RWPE1 (cell line): ENCODE measurements around the gene SLC16A3.

ENCODE experiments used
- CTCF ChIA-PET: fragments of 350-600 bp; sonication (Branson Sonifier 250); formaldehyde crosslinking; extraction: SDS; loops from one replicate; lab custom pipeline; 2021; lab: Yijun Ruan, JAX
- POLR2A ChIA-PET: fragments of 400-600 bp; formaldehyde crosslinking; extraction: SDS; loops from one replicate; lab custom pipeline; 2020; ENCODE audit warnings: antibody characterized with exemption; ENCODE audit not compliant: low non-redundant PET; lab: Yijun Ruan, JAX
- DNase-seq: peaks from one replicate; pipeline ENCODE4 v3.0.0; 2012; ENCODE audit warnings: low spot score
- H3K27ac ChIP-seq: fragments of 450-650 bp; 2 replicates; pipeline ENCODE4 v1.5.1; 2017
- TF ChIP-seq, protein P1 (sequence below): fragments of 450-650 bp; conservative IDR thresholded peaks from 2 replicates; pipeline ENCODE4 v1.5.1; 2017; ENCODE audit warnings: low read depth, mild to moderate bottlenecking

The SLC16A3 gene

DNA sequence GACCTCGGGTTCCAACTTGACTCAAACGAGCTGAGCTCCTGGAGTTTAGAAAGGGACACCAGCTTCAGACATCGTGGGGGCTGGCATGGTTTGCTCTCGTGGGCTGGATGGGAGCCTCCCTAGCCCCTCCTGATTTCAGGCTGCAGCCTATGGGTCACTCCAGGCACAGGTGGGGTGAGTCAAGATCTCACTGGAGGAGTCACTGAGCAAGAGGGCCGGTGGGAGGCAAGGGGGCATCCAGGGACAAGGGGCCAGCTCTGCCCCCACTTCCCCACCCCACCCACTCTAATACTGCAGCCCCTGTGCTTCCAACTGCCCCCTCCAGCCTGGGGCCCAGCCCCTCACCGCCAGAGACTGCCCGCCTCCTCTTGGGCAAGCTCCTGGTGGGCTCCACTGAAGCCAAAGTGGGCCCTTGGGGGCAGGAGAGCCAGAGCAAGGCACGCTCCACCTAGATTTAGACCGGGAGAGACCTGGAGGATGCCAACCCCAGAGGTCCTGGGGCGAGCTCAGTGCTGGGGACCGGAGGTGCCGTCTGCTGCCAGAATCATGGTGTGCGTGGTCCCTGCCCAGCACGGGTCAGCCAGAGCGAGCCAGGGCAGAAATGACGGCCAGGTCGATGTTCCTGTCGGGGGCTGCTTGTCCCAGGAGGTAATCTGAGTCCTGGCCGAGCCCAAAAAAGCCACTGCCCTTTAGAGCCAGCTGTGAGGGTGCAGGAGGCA is 6.4 kb downstream of the SLC16A3 start:
- CTCF ChIA-PET: interaction anchor here (1.1 to 1.6 kb wide), 2 partner anchors 205 kb away, joined by 4 read pairs; no protein-coding TSS in a partner anchor
- TF ChIP-seq, protein P1, sequence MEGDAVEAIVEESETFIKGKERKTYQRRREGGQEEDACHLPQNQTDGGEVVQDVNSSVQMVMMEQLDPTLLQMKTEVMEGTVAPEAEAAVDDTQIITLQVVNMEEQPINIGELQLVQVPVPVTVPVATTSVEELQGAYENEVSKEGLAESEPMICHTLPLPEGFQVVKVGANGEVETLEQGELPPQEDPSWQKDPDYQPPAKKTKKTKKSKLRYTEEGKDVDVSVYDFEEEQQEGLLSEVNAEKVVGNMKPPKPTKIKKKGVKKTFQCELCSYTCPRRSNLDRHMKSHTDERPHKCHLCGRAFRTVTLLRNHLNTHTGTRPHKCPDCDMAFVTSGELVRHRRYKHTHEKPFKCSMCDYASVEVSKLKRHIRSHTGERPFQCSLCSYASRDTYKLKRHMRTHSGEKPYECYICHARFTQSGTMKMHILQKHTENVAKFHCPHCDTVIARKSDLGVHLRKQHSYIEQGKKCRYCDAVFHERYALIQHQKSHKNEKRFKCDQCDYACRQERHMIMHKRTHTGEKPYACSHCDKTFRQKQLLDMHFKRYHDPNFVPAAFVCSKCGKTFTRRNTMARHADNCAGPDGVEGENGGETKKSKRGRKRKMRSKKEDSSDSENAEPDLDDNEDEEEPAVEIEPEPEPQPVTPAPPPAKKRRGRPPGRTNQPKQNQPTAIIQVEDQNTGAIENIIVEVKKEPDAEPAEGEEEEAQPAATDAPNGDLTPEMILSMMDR: no peak
- no peak for DNase-seq
- POLR2A ChIA-PET: interaction anchor here (0.6 to 1.1 kb wide), 5 partner anchors 12 to 649 kb away, joined by 3 to 5 read pairs (median 4); no protein-coding TSS in a partner anchor
- peak overlapping the region; percentile 99 for H3K27ac ChIP-seq

DNA sequence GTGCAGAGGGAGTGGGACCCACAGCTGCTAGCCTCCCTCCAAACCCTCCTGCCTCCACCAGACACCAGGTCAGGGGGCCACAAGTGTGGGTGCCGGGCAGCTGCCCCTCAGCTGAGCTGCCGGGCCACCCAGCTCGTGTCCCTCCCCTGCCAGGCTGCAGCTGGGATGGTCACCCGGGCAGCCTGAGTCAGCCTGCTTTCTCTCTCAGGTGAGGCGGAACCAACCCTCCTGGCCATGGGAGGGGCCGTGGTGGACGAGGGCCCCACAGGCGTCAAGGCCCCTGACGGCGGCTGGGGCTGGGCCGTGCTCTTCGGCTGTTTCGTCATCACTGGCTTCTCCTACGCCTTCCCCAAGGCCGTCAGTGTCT is 6.9 kb downstream of the SLC16A3 start:
- H3K27ac ChIP-seq: peak overlapping the region; percentile 99
- CTCF ChIA-PET: interaction anchor here (0.6 to 1.6 kb wide), 3 partner anchors 96 to 244 kb away, joined by 3 to 4 read pairs (median 3); no protein-coding TSS in a partner anchor
- TF ChIP-seq, protein P1: no peak
- no peak for DNase-seq
- POLR2A ChIA-PET: interaction anchor here (0.6 to 1.1 kb wide), 4 partner anchors 13 to 649 kb away, joined by 3 to 5 read pairs (median 4); no protein-coding TSS in a partner anchor

DNA sequence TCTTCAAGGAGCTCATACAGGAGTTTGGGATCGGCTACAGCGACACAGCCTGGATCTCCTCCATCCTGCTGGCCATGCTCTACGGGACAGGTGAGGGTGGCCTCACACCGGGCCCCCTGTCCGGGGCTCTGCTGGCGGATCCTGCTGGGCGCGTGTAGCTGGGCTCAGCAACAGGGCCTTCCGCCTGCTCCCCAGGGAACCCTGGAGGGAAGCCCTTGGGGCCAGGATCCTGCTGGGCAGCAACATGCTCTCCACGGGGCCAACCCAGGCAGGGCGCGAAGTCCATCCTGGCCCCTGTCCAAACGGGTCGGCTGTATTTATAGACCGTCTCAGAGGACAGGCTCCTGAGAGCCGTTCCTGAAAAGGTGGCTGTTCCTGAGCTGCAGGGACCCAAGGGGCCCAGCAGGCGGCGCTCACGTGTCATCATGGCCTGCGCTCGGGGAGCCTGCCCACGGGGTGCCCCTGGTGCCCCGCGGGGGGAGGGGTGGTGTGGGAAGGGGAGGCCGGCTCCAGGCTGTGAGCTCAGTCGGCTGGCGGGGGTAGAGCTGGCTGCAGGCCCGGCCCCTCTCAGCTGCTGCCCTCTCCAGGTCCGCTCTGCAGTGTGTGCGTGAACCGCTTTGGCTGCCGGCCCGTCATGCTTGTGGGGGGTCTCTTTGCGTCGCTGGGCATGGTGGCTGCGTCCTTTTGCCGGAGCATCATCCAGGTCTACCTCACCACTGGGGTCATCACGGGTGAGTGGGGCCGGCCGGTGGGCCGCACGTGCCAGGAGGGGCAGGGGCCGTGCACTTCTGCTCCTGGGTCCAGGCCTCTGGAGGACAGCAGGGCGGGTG is 7.5 kb downstream of the SLC16A3 start:
- H3K27ac ChIP-seq: peak overlapping the region; percentile 99
- DNase-seq: no peak
- TF ChIP-seq, protein P1: peak; percentile 92
- POLR2A ChIA-PET: interaction anchor here (0.6 to 1.1 kb wide), 2 partner anchors 14 to 650 kb away, joined by 4 to 5 read pairs; no protein-coding TSS in a partner anchor
- CTCF ChIA-PET: interaction anchor here (0.6 to 1.6 kb wide), 4 partner anchors 30 to 245 kb away, joined by 3 to 4 read pairs (median 3); no protein-coding TSS in a partner anchor

DNA sequence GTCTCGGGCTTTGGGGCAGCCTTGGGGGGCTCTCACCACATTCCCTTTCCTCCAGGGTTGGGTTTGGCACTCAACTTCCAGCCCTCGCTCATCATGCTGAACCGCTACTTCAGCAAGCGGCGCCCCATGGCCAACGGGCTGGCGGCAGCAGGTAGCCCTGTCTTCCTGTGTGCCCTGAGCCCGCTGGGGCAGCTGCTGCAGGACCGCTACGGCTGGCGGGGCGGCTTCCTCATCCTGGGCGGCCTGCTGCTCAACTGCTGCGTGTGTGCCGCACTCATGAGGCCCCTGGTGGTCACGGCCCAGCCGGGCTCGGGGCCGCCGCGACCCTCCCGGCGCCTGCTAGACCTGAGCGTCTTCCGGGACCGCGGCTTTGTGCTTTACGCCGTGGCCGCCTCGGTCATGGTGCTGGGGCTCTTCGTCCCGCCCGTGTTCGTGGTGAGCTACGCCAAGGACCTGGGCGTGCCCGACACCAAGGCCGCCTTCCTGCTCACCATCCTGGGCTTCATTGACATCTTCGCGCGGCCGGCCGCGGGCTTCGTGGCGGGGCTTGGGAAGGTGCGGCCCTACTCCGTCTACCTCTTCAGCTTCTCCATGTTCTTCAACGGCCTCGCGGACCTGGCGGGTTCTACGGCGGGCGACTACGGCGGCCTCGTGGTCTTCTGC is 8.4 kb downstream of the SLC16A3 start:
- POLR2A ChIA-PET: no interaction called here
- TF ChIP-seq, protein P1: no peak
- CTCF ChIA-PET: interaction anchor here (0.6 to 0.9 kb wide), 2 partner anchors 31 to 91 kb away, joined by 3 to 4 read pairs; no protein-coding TSS in a partner anchor
- DNase-seq: no peak
- peak overlapping the region; percentile 99 for H3K27ac ChIP-seq

DNA sequence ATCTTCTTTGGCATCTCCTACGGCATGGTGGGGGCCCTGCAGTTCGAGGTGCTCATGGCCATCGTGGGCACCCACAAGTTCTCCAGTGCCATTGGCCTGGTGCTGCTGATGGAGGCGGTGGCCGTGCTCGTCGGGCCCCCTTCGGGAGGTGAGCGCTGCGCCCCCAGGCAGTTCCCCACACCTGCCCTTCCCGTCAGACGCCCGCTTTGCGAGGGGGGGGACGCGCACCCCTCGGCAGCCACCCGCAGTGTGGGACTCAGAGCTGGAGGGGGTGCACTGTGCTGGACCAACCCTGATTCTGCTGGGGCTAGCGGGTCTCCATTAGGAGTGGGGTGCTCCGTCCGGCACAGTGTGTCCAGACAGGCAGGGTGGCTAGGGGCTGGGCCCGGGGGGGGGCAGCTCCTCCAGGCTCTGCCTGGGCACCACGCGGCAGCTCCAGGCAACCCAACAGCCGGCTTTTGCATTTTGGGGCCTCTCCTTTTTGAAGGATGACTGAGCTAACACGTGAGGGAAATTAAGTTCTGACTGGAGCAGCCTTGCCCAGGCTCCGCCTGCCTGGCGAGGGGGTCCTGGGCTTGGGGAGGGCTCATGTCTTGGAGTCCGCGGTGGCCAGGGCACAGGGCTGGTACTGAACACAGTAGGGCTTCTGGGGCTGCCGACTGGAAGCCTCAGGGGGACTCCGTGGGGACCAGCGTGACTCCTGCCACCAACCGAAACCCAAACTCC is 9.1 kb downstream of the SLC16A3 start:
- DNase-seq: no peak
- ChIA-PET POLR2A (no interaction called here), CTCF (interaction anchor here (0.6 kb wide), 2 partner anchors 48 to 90 kb away, joined by 3 to 4 read pairs; no protein-coding TSS in a partner anchor)
- H3K27ac ChIP-seq: peak overlapping the region; percentile 99
- TF ChIP-seq, protein P1: no peak
